HCT116 (cell line): ENCODE results near the gene WDR93. TPM values are rescaled to one million over a fixed set of nuclear protein-coding genes. Genes with fewer than 3 reads are reported as not detected.

Source experiments
- ATAC-seq: fragments of 200-7000 bp; cut with Tn5 transposase; 2 replicates; pipeline ENCODE4 v1.9.1; 2020; ENCODE audit warnings: mild to moderate bottlenecking, moderate library complexity
- BruUV-seq: library from RNA; stranded (reverse); fragments of 400-500 nt; replicated peaks from 2 replicates; lab custom pipeline; 2021; lab: Mats Ljungman, UMichigan
- CTCF ChIA-PET: fragments of 300-600 bp; sonication (Branson Sonifier 250); formaldehyde crosslinking; loops from one replicate; lab custom pipeline; 2021; ENCODE audit warnings: antibody characterized with exemption; lab: Charles Lee
- POLR2A ChIA-PET: fragments of 300-600, 350-600 bp; sonication (Branson Sonifier 250); formaldehyde crosslinking; loops from one replicate; lab custom pipeline; 2021; ENCODE audit warnings: antibody characterized with exemption; lab: Charles Lee
- RAD21 ChIA-PET, 2 experiments: fragments of 300-600 bp; sonication (Branson Sonifier 250); formaldehyde crosslinking; loops; one replicate each; lab custom pipeline; 2023; ENCODE audit warnings: low total read pairs in 2 of 2; ENCODE audit not compliant: uncharacterized antibody in 2 of 2, unreplicated experiment in 2 of 2, low non-redundant PET in 1 of 2; lab: Charles Lee
- DNase-seq: peaks from one replicate; pipeline ENCODE4 v3.0.0-alpha.2; 2010; ENCODE audit warnings: low read depth, low spot score
- H2AFZ ChIP-seq: fragments of 200-600 bp; shearing (Covaris generic), sonication (generic); 2 replicates; pipeline ENCODE4 v1.6.1; 2017; ENCODE audit warnings: low read depth, mixed run types, mixed read lengths, antibody characterized with exemption, low read length; ENCODE audit not compliant: poor library complexity, severe bottlenecking
- H3K27ac ChIP-seq: 2 replicates; pipeline ENCODE4 v1.5.1; 2012; ENCODE audit warnings: low read depth, low read length
- H3K27me3 ChIP-seq: fragments of 200-600 bp; sonication (generic); 2 replicates; pipeline ENCODE4 v1.6.1; 2016; ENCODE audit warnings: mixed run types, low read length, mixed read lengths; ENCODE audit not compliant: insufficient read depth
- H3K36me3 ChIP-seq, 2 experiments: fragments of 200-500 bp in 1 of 2; fragments of 200-600 bp in 1 of 2; sonication (Bioruptor generic) in 1 of 2; sonication (generic) in 1 of 2; 2 replicates each; pipeline versions ENCODE4 v1.5.1 to v1.6.1; 2014 to 2016; ENCODE audit warnings: low read length in 2 of 2, inconsistent platforms in 1 of 2, mixed read lengths in 1 of 2, mixed run types in 1 of 2; ENCODE audit not compliant: insufficient read depth in 2 of 2, control insufficient read depth in 1 of 2
- H3K4me1 ChIP-seq, 2 experiments: fragments of 200-600 bp in 1 of 2; sonication (generic) in 1 of 2; 2 replicates each; pipeline versions ENCODE4 v1.5.1 to v1.6.1; 2012 to 2017; ENCODE audit warnings: low read length in 2 of 2, inconsistent platforms in 1 of 2, mild to moderate bottlenecking in 1 of 2, mixed read lengths in 1 of 2, mixed run types in 1 of 2, moderate library complexity in 1 of 2; ENCODE audit not compliant: insufficient read depth in 2 of 2, control insufficient read depth in 1 of 2
- H3K4me2 ChIP-seq: fragments of 200-600 bp; sonication (generic); 2 replicates; pipeline ENCODE4 v1.6.1; 2017; ENCODE audit warnings: mixed run types, low read length, mixed read lengths
- H3K4me3 ChIP-seq, 2 experiments: fragments of 200-600 bp in 1 of 2; sonication (generic) in 1 of 2; replicated peaks in 1 of 2; 2 replicates each; pipeline ENCODE4 v1.5.1; 2011 to 2016; ENCODE audit warnings: low read length in 2 of 2, control low read depth in 1 of 2, low read depth in 1 of 2, mild to moderate bottlenecking in 1 of 2, mixed read lengths in 1 of 2, mixed run types in 1 of 2
- H3K79me2 ChIP-seq: fragments of 200-600 bp; sonication (generic); 2 replicates; pipeline ENCODE4 v1.6.1; 2017; ENCODE audit warnings: mild to moderate bottlenecking, mixed run types, low read length, moderate library complexity, mixed read lengths; ENCODE audit not compliant: insufficient read depth
- H3K9ac ChIP-seq: fragments of 200-600 bp; sonication (generic); 2 replicates; pipeline ENCODE4 v1.6.1; 2016; ENCODE audit warnings: low read length, mixed read lengths
- H3K9me2 ChIP-seq: fragments of 200-600 bp; sonication (generic), shearing (Covaris generic); 2 replicates; pipeline ENCODE4 v1.6.1; 2017; ENCODE audit warnings: mixed run types, mild to moderate bottlenecking, moderate library complexity; ENCODE audit not compliant: insufficient read depth
- H3K9me3 ChIP-seq, 2 experiments: fragments of 200-500 bp in 1 of 2; fragments of 200-600 bp in 1 of 2; sonication (Bioruptor generic) in 1 of 2; sonication (generic) in 1 of 2; 2 replicates each; pipeline ENCODE4 v1.6.1; 2014 to 2017; ENCODE audit warnings: low read length in 2 of 2, mixed read lengths in 2 of 2, inconsistent platforms in 1 of 2, low read depth in 1 of 2, mild to moderate bottlenecking in 1 of 2, mixed run types in 1 of 2, moderate library complexity in 1 of 2; ENCODE audit not compliant: control insufficient read depth in 1 of 2, insufficient read depth in 1 of 2
- H4K20me1 ChIP-seq: fragments of 200-600 bp; sonication (generic), shearing (Covaris generic); 2 replicates; pipeline ENCODE4 v1.6.1; 2017; ENCODE audit warnings: mixed run types, mild to moderate bottlenecking, moderate library complexity; ENCODE audit not compliant: insufficient read depth
- ELF1 ChIP-seq: IDR thresholded peaks from 2 replicates; pipeline ENCODE4 v1.6.1; 2012; ENCODE audit warnings: low read depth, borderline replicate concordance
- EZH2 ChIP-seq: fragments of 200-600 bp; sonication (generic); IDR thresholded peaks from 2 replicates; pipeline ENCODE4 v1.6.1; 2017; ENCODE audit warnings: antibody characterized with exemption, mixed run types
- EZH2phosphoT487 ChIP-seq: fragments of 200-600 bp; IDR thresholded peaks from 2 replicates; pipeline ENCODE4 v1.6.1; 2018; ENCODE audit warnings: antibody characterized with exemption, borderline replicate concordance
- FOSL1 ChIP-seq: IDR thresholded peaks from 2 replicates; pipeline ENCODE4 v1.6.1; 2012; ENCODE audit warnings: low read depth
- JUND ChIP-seq: IDR thresholded peaks from 2 replicates; pipeline ENCODE4 v1.6.1; 2012
- POLR2A ChIP-seq: IDR thresholded peaks from 2 replicates; pipeline ENCODE4 v1.7.0; 2011; ENCODE audit warnings: borderline replicate concordance; ENCODE audit not compliant: insufficient read depth, insufficient read length; ENCODE audit errors: extremely low read depth
- POLR2AphosphoS5 ChIP-seq: IDR thresholded peaks from 2 replicates; pipeline ENCODE4 v1.6.1; 2011; ENCODE audit warnings: mild to moderate bottlenecking, low read depth, low read length, moderate library complexity
- RAD21 ChIP-seq: IDR thresholded peaks from 2 replicates; pipeline ENCODE4 v1.6.1; 2012; ENCODE audit warnings: low read depth, mild to moderate bottlenecking
- SIN3A ChIP-seq: IDR thresholded peaks from 2 replicates; pipeline ENCODE4 v1.6.1; 2012; ENCODE audit warnings: low read depth
- SP1 ChIP-seq: IDR thresholded peaks from 2 replicates; pipeline ENCODE4 v1.6.1; 2012; ENCODE audit warnings: low read depth
- TCF7L2 ChIP-seq: IDR thresholded peaks from 2 replicates; pipeline ENCODE4 v1.7.0; 2011; ENCODE audit warnings: borderline replicate concordance, inconsistent platforms; ENCODE audit not compliant: insufficient read depth, insufficient read length; ENCODE audit errors: extremely low read depth
- YY1 ChIP-seq: IDR thresholded peaks from 2 replicates; pipeline ENCODE4 v1.6.1; 2011; ENCODE audit warnings: low read length, low read depth, moderate library complexity, mild to moderate bottlenecking; ENCODE audit not compliant: insufficient replicate concordance; ENCODE audit errors: extremely low read depth
- ZFX ChIP-seq: fragments of 450-650 bp; IDR thresholded peaks from 2 replicates; pipeline ENCODE4 v1.6.1; 2017
- intact Hi-C: fragments of 100-400 bp; cut with micrococcal nuclease; formaldehyde crosslinking; loops from 2 replicates; pipeline ENCODE4 v1.10.0; 2022
- total RNA-seq: library from RNA; stranded (reverse); gene quantifications from one replicate; pipeline ENCODE4 v1.2.1, GENCODE V29; 2021; ENCODE audit not compliant: unreplicated experiment
- TF ChIP-seq, protein P1 (sequence below), 3 experiments: fragments of 200-600 bp in 1 of 3; sonication (generic) in 1 of 3; IDR thresholded peaks in 2 of 3; conservative IDR thresholded peaks in 1 of 3; 2 replicates each; pipeline ENCODE4 v1.5.1; 2012 to 2017; ENCODE audit warnings: low read depth in 2 of 3, low read length in 2 of 3, antibody characterized with exemption in 1 of 3, borderline replicate concordance in 1 of 3, control low read depth in 1 of 3, mild to moderate bottlenecking in 1 of 3, mixed read lengths in 1 of 3, mixed run types in 1 of 3, moderate library complexity in 1 of 3; ENCODE audit not compliant: insufficient read depth in 1 of 3
- TF ChIP-seq, protein P2 (sequence below): IDR thresholded peaks from 2 replicates; pipeline ENCODE4 v1.6.1; 2012
- TF ChIP-seq, protein P3 (sequence below): IDR thresholded peaks from 2 replicates; pipeline ENCODE4 v1.6.1; 2012; ENCODE audit warnings: low read depth

WDR93 gene
- total RNA-seq, 1 experiment from 2014 or later, result 0.42 TPM

DNA sequence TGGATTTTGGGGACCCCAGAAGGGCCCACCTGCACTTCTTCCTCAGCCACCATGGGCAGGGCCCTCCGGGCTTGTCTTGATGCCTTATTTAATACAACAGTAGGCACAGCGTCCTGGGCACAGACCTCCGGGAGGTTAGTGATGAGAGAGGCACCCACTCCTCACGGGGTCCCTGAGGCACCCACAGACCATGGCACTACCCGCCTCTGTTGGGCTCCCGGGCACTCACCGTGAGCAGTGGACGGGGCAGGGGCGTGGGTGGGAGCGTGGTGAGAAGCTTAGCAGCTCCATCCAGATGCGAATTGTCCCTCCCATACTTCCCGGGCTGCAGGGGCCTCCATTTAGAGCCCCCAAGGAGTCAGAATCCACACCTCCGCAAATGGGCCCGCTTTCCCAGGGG lies 85.2 kb downstream of the WDR93 start:
- Histone ChIP-seq H4K20me1 (no peaks in the 10 kb centered on the region), H3K4me2 (peak overlapping the region; percentile 75), H3K4me3 (no peak overlapping the region), H2AFZ (no peak overlapping the region), H3K27me3 (no peaks in the 10 kb centered on the region), H3K9me3 (no peaks in the 10 kb centered on the region), H3K36me3 (no peaks in the 10 kb centered on the region), H3K27ac (peak overlapping the region; percentile 53; the same call in 1 of the 2 replicates), H3K9ac (peak overlapping the region; percentile 40; the same call in 1 of the 2 replicates), H3K9me2 (no peaks in the 10 kb centered on the region), H3K79me2 (no peaks in the 10 kb centered on the region), H3K4me1 (peaks cover 6 to 39% of the 10 kb centered on the region in 2 experiments)
- intact Hi-C loops, result no loop called here
- ChIA-PET CTCF (interaction anchor here (2.5 kb wide), 1 partner anchor 15 kb away, joined by 10 read pairs; no protein-coding TSS in a partner anchor), POLR2A (no interaction called here), RAD21 (interaction anchor here in 1 of 2 experiments (1.0 kb wide), 1 partner anchor 99 kb away, joined by 3 read pairs; no protein-coding TSS in a partner anchor)
- no peak for TF ChIP-seq RAD21
- TF ChIP-seq POLR2A, result no peak
- TF ChIP-seq ELF1, result no peak
- TF ChIP-seq JUND, result no peak
- TF ChIP-seq, protein P1, sequence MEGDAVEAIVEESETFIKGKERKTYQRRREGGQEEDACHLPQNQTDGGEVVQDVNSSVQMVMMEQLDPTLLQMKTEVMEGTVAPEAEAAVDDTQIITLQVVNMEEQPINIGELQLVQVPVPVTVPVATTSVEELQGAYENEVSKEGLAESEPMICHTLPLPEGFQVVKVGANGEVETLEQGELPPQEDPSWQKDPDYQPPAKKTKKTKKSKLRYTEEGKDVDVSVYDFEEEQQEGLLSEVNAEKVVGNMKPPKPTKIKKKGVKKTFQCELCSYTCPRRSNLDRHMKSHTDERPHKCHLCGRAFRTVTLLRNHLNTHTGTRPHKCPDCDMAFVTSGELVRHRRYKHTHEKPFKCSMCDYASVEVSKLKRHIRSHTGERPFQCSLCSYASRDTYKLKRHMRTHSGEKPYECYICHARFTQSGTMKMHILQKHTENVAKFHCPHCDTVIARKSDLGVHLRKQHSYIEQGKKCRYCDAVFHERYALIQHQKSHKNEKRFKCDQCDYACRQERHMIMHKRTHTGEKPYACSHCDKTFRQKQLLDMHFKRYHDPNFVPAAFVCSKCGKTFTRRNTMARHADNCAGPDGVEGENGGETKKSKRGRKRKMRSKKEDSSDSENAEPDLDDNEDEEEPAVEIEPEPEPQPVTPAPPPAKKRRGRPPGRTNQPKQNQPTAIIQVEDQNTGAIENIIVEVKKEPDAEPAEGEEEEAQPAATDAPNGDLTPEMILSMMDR (IDR thresholded peaks at IDR 0.05 in 2 of 3, conservative IDR thresholded peaks at IDR 0.05 in 1 of 3; ENCODE audit: borderline replicate concordance in 1 of 3, insufficient read depth in 1 of 3, low read depth in 2 of 3, low read length in 2 of 3), result no peak
- TF ChIP-seq, protein P2, sequence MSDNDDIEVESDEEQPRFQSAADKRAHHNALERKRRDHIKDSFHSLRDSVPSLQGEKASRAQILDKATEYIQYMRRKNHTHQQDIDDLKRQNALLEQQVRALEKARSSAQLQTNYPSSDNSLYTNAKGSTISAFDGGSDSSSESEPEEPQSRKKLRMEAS, result no peak
- no peak for TF ChIP-seq FOSL1
- TF ChIP-seq TCF7L2, result no peak
- TF ChIP-seq EZH2, result no peak
- TF ChIP-seq EZH2phosphoT487, result no peak
- TF ChIP-seq, protein P3, sequence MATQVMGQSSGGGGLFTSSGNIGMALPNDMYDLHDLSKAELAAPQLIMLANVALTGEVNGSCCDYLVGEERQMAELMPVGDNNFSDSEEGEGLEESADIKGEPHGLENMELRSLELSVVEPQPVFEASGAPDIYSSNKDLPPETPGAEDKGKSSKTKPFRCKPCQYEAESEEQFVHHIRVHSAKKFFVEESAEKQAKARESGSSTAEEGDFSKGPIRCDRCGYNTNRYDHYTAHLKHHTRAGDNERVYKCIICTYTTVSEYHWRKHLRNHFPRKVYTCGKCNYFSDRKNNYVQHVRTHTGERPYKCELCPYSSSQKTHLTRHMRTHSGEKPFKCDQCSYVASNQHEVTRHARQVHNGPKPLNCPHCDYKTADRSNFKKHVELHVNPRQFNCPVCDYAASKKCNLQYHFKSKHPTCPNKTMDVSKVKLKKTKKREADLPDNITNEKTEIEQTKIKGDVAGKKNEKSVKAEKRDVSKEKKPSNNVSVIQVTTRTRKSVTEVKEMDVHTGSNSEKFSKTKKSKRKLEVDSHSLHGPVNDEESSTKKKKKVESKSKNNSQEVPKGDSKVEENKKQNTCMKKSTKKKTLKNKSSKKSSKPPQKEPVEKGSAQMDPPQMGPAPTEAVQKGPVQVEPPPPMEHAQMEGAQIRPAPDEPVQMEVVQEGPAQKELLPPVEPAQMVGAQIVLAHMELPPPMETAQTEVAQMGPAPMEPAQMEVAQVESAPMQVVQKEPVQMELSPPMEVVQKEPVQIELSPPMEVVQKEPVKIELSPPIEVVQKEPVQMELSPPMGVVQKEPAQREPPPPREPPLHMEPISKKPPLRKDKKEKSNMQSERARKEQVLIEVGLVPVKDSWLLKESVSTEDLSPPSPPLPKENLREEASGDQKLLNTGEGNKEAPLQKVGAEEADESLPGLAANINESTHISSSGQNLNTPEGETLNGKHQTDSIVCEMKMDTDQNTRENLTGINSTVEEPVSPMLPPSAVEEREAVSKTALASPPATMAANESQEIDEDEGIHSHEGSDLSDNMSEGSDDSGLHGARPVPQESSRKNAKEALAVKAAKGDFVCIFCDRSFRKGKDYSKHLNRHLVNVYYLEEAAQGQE, result no peak
- TF ChIP-seq POLR2AphosphoS5, result no peak
- TF ChIP-seq ZFX, result no peak
- no peak for TF ChIP-seq SIN3A
- no peak for TF ChIP-seq SP1
- no peak for TF ChIP-seq YY1
- DNase-seq, result no peak
- no peak for ATAC-seq
- no TSS peak for BruUV-seq
